Hypothalamus (tissue), 51 donors: Measurements from ENCODE around the gene MEGF8.

Source experiments
- DNase-seq, 51 donors: peaks; one replicate each; lab custom pipeline; 2025; lab: John Stamatoyannopoulos, UW

The MEGF8 gene

GRCh38 chr19:42351079-42351735, 25.8 kb downstream of the MEGF8 start:
- no peak for DNase-seq

DNA sequence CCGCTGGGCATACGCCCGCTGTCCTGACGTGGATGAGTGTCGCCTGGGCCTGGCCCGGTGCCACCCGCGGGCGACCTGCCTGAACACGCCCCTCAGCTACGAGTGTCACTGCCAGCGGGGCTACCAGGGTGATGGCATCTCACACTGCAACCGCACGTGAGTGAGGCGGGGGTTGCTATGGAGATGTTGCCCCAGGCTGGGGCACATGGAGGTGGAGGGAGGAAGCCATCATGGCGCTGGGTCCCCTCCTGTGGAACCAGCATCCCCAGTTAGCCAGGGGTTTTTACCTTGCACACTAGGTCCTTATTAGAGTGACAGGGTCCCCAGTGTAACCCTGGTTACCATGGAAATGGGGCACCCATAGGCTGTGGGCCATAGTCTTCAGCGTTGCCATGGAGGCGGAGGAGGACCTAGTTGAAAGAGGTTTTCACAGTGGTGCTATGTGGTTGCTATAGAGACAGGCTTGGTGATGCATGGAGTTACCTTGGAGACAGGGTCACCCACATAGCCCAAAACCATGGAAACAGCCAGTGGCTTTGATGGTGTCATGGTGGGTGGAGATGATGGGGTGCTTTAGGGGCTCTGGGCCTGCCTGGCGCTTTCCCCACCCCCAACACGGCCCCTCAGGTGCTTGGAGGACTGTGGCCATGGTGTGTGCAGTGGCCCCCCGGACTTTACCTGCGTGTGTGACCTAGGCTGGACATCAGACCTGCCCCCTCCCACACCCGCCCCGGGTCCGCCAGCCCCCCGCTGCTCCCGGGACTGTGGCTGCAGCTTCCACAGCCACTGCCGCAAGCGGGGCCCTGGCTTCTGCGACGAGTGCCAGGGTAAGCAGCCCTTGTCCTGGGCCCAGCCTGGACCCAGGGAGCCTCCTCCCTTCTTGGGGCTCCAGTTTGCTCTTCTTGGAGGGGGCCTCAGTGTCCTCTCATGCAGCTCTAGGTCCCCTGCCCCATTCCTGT, 27.1 kb downstream of the MEGF8 start:
- peak in 43 of 51 donors; percentile 5 to 93 (median 63) for DNase-seq

DNA sequence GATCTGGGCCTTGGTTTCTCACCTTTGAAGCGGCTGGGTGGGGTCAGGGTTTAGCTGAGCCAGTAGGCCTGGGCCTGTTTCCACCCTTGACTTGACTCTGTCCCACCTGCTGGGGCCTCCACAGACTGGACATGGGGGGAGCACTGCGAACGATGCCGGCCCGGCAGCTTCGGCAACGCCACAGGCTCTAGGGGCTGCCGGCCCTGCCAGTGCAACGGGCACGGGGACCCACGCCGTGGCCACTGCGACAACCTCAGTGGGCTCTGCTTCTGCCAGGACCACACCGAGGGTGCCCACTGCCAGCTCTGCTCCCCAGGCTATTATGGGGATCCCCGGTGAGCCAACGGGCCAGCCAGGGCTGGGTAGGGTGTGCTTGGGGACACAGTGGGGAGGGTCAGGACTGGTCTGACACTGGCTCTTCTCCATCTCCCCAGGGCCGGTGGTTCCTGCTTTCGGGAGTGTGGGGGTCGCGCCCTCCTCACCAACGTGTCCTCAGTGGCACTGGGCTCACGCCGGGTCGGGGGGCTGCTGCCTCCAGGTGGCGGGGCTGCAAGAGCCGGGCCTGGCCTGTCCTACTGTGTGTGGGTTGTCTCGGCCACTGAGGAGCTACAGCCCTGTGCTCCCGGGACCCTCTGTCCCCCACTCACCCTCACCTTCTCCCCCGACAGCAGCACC, 28.0 kb downstream of the MEGF8 start:
- no peak for DNase-seq

DNA sequence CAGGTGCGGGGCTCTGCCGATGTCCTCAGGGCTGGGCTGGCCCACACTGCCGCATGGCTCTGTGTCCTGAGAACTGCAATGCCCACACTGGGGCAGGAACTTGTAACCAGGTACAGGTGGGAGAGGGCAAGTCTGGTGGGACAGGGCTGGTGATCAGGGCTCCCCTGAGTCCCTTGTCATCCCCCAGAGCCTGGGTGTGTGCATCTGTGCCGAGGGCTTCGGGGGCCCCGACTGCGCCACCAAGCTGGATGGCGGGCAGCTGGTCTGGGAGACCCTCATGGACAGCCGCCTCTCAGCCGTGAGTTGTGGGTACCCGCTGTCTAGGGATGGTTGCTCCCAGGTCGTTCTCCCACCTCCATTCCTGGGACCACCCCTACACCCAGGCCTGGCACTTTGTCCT, 30.5 kb downstream of the MEGF8 start:
- no peak for DNase-seq

GRCh38 chr19:42356686-42357085, 31.3 kb downstream of the MEGF8 start:
- DNase-seq, result no peak

DNA sequence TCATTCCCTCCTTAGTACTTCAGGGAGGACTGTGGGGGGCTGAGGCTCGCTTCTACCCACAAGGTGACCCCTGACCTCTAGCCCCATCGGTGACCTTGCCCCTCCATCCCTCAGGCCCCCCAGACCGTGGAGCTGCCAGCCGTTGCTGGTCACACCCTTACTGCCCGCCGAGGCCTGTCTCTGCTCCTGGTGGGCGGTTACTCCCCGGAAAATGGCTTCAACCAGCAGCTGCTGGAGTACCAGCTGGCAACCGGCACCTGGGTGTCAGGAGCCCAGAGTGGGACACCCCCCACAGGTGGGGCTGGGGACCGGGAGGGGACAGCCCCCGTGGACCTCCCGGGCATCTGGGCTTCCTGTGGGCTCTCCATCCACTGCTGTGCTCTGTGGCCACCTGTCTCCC, 31.9 kb downstream of the MEGF8 start:
- no peak for DNase-seq

GRCh38 chr19:42360787-42361544, 35.5 kb downstream of the MEGF8 start:
- DNase-seq, result no peak

DNA sequence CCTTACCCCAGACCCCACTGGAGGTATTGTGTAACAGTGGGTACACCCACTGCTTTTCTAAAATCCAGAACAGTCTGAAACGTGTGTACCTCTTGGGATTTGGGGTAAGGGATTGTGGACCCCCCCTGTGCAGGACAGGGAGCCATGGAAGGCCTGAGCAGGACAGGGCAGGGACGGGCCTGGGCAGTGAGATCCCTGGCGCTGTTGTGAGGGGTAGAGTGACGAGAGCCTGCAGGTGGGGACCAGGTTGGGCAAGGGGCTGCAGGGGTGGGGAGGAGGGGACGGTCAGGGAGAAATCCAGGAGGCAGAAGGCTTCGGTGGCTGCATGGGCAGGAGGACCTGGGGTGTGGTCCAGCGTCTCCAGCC, 36.1 kb downstream of the MEGF8 start:
- no peak for DNase-seq

- no peak for DNase-seq
Measured at GRCh38 chr19:42362342-42362741, 36.9 kb downstream of the MEGF8 start.

GRCh38 chr19:42362891-42363440, 37.5 kb downstream of the MEGF8 start:
- no peak for DNase-seq

GRCh38 chr19:42363614-42364346, 38.3 kb downstream of the MEGF8 start:
- DNase-seq, result peak in 4 of 51 donors; percentile 2 to 10 (median 6)

GRCh38 chr19:42366673-42367072, 41.2 kb downstream of the MEGF8 start:
- no peak for DNase-seq

GRCh38 chr19:42367929-42368328, 42.5 kb downstream of the MEGF8 start:
- DNase-seq, result no peak

GRCh38 chr19:42368360-42368759, 42.9 kb downstream of the MEGF8 start:
- DNase-seq, result no peak

DNA sequence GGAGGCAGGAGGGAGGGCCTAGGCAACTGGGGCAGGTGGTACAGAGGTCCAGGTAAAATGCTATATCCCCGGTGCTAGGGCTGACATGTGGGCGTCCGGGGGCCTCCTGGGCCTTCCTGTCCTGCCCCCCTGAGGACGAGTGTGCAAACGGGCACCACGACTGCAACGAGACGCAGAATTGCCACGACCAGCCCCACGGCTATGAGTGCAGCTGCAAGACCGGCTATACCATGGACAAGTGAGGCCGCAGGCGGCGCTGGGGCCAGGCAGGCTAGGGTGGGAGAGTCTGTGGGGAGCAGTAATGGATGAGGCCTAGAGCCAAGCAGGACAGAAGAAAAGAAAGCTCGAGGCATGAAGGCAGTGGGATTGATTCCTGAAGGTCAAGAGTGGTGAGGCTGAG, 43.3 kb downstream of the MEGF8 start:
- DNase-seq, result no peak

GRCh38 chr19:42369433-42370067, 44.1 kb downstream of the MEGF8 start:
- DNase-seq, result no peak

DNA sequence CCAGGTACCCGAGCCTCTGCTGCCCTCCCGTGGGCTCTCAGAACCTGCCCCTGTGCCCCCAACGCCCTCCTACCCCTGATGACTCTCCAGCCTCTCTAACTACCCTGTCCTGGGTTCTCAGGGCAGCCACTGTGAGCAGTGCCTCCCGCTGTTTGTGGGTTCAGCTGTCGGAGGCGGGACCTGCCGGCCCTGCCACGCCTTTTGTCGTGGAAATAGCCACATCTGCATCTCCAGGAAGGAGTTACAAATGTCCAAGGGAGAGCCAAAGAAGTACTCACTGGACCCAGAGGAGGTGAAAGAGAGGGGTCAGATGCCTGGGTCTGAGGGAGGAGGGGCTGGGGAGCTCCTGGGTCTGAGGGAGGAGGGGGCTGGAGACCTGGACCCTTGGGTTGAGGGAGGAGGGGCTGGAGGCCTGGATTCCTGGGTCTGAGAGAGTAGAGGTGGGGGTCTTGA, 44.7 kb downstream of the MEGF8 start:
- DNase-seq, result no peak

GRCh38 chr19:42370626-42371175, 45.3 kb downstream of the MEGF8 start:
- peak in 1 of 51 donors; percentile 9 for DNase-seq
